HG03196 (cell line): ENCODE measurements around the gene SPATA2.
"Not testable (repeated sequence)": the region's sequence is repeated elsewhere in the genome, so short reads cannot be mapped to it uniquely, and the experiment has no call there.

Source experiments
- ATAC-seq: cut with Tn5 transposase; IDR thresholded peaks from one replicate; pipeline ENCODE4 v1.9.1; 2021; ENCODE audit not compliant: unreplicated experiment

SPATA2 gene

GRCh38 chr20:49861232-49861631 lies 54.1 kb downstream of the SPATA2 start:
- not testable (repeated sequence) for ATAC-seq

- ATAC-seq, result no peak
Measured at GRCh38 chr20:49859807-49860206, 55.5 kb downstream of the SPATA2 start.

GRCh38 chr20:49859011-49859410 lies 56.3 kb downstream of the SPATA2 start:
- no peak for ATAC-seq

GRCh38 chr20:49858076-49858585 lies 57.2 kb downstream of the SPATA2 start:
- no peak for ATAC-seq

- ATAC-seq, result no peak
Measured at GRCh38 chr20:49856904-49857303, 58.4 kb downstream of the SPATA2 start.

GRCh38 chr20:49854190-49854875 lies 61.0 kb downstream of the SPATA2 start:
- ATAC-seq, result no peak

- no peak for ATAC-seq
Measured at GRCh38 chr20:49853640-49854039, 61.7 kb downstream of the SPATA2 start.
